Ovary (tissue), 9 donors: ENCODE measurements around the gene NBEAL2. TPM values are rescaled to one million over a fixed set of nuclear protein-coding genes. Genes with fewer than 3 reads are reported as not detected.

Source experiments
- DNase-seq, 5 donors: peaks; one replicate each; pipeline ENCODE4 v3.0.0-alpha.2; 2019 to 2020
- H3K27ac ChIP-seq, 2 donors: fragments of 200-600 bp; one replicate each; pipeline versions ENCODE4 v1.5.1 to v1.8.0; 2019 to 2022
- H3K27me3 ChIP-seq: fragments of 200-600 bp; one replicate; pipeline ENCODE4 v1.8.0; 2022
- H3K36me3 ChIP-seq: fragments of 200-600 bp; sonication (generic); one replicate; pipeline ENCODE4 v1.5.1; 2019
- H3K4me1 ChIP-seq: one replicate; pipeline ENCODE4 v1.8.1; 2013; ENCODE audit warnings: mild to moderate bottlenecking, moderate library complexity; ENCODE audit not compliant: insufficient read depth
- H3K4me3 ChIP-seq: fragments of 200-600 bp; sonication (generic); one replicate; pipeline ENCODE4 v1.5.1; 2017
- H3K9me3 ChIP-seq, 2 donors: fragments of 200-600 bp in 1 of 2; sonication (generic) in 1 of 2; one replicate each; pipeline versions ENCODE4 v1.5.1 to v1.8.1; 2013 to 2019; ENCODE audit warnings: mild to moderate bottlenecking in 1 of 2, moderate library complexity in 1 of 2
- EP300 ChIP-seq: sonication (generic); formaldehyde crosslinking; IDR thresholded peaks from one replicate; pipeline ENCODE4 v1.6.1; 2017; ENCODE audit warnings: antibody characterized with exemption
- POLR2A ChIP-seq: fragments of 450-650 bp; IDR thresholded peaks from one replicate; pipeline ENCODE4 v1.6.1; 2017; ENCODE audit warnings: antibody characterized with exemption, mild to moderate bottlenecking, moderate library complexity
- WGBS, 3 donors: extraction: QIAGEN DNeasy Blood & Tissue Kit in 1 of 3; methylation state at CpG; one replicate each; pipeline versions ENCODE4 v1.1.5 to v1.1.7; 2013 to 2017; 5-methylcytosine and 5-hydroxymethylcytosine counted together
- intact Hi-C, 4 donors: fragments of 100-400 bp; cut with DNase I; formaldehyde crosslinking; loops; one replicate each; pipeline versions ENCODE4 v1.11.0 to v1.15.1; 2022 to 2023
- polyA plus RNA-seq, 2 donors: library from polyadenylated mRNA; stranded (reverse); fragments of 200-250 nt in 1 of 2; fragments of 350-450 nt in 1 of 2; fragmentation: Illumina TruSeq in 1 of 2; extraction: RNeasy Lipid Tissue Mini Kit (QIAGEN cat#74804) in 1 of 2; gene quantifications; one replicate each; pipeline ENCODE4 v1.2.3, GENCODE V29; 2013 to 2014
- total RNA-seq, 7 donors: library from RNA; depleted of rRNA in 2 of 7; stranded (reverse); fragments of >200 nt in 2 of 7; fragmentation: NEBNext Ultra II Directional in 3 of 7; extraction: Animal tissue kit (Norgen Biotek cat#: 25700) in 3 of 7; gene quantifications; one replicate each; pipeline versions ENCODE4 v1.1.0 to v1.2.4, GENCODE V29; 2016 to 2023
- TF ChIP-seq, protein P1 (sequence below), 3 donors: fragments of 450-650 bp in 2 of 3; fragments of 200-600 bp in 1 of 3; IDR thresholded peaks; one replicate each; pipeline versions ENCODE4 v1.5.1 to v1.8.0; 2016 to 2022; ENCODE audit warnings: antibody characterized with exemption in 3 of 3, mild to moderate bottlenecking in 1 of 3
- donor health status: DM: no; HTN: no; CAD: no; lungs with moderate emphysema.
- donor health status: DM: no; HTN: no; CAD: no.
- donor health status: Bipolar disorder and iron deficiency.
- donor health status: DM: yes; HTN: yes; CAD: no.
- donor health status: DM: no; HTN: no; CAD: no.
- donor health status: DM: yes; HTN: yes; CAD: no.

Gene NBEAL2
- total and polyA plus RNA-seq, 9 donors = 3.4 to 19.1 (median 13.7) TPM

DNA sequence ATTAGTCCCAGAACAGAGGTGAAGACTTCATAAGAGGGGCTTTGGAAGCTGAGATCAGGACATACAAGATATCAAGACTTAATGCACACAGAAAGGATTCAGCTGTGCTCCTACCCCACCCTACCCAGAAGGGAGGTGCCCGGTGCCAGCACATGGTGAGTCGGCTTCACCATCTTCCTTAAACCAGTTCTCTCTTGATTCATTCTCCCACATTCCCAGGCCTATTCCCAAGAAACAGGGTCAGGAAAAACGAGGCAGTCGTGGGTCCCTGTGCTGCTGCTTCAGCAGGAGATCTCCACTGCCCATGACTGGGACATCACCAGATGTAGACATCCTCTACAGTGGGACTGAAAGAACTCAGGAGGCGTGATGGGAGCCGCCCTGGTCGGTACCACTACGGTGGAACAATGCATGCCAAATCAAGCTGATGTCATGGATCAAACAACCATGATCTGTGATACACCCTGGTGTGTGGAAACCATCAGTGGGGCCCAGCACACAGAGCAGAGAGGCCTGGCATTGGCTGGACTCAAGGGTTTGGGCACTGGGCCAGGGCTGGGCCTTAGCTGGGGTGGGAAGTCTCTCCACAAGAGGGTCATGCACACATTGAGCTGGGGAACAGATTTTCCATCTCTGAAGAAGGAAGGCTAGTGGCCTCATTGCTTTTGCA, 44.8 kb upstream of the NBEAL2 start:
- Histone ChIP-seq H3K36me3 (no peaks in the 10 kb centered on the region), H3K4me1 (peaks cover 48% of the 10 kb centered on the region), H3K27ac (peak overlapping the region in 1 of 2 donors; percentile 70), H3K9me3 (no peaks in the 10 kb centered on the region), H3K4me3 (no peak overlapping the region), H3K27me3 (no peaks in the 10 kb centered on the region)
- peak; percentile 42 to 68 (median 61) for DNase-seq
- TF ChIP-seq, protein P1, sequence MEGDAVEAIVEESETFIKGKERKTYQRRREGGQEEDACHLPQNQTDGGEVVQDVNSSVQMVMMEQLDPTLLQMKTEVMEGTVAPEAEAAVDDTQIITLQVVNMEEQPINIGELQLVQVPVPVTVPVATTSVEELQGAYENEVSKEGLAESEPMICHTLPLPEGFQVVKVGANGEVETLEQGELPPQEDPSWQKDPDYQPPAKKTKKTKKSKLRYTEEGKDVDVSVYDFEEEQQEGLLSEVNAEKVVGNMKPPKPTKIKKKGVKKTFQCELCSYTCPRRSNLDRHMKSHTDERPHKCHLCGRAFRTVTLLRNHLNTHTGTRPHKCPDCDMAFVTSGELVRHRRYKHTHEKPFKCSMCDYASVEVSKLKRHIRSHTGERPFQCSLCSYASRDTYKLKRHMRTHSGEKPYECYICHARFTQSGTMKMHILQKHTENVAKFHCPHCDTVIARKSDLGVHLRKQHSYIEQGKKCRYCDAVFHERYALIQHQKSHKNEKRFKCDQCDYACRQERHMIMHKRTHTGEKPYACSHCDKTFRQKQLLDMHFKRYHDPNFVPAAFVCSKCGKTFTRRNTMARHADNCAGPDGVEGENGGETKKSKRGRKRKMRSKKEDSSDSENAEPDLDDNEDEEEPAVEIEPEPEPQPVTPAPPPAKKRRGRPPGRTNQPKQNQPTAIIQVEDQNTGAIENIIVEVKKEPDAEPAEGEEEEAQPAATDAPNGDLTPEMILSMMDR (IDR thresholded peaks at IDR 0.05) = no peak
- TF ChIP-seq EP300 (no peak), POLR2A (no peak)
- intact Hi-C loops = loop anchor here in 3 of 4 donors (5.0 to 10.0 kb wide), 2 partner anchors 43 to 390 kb away; partner anchors contain the start of genes CCDC12 (in 1 of the 3) and NBEAL2 (in 1 of the 3)
- 75 to 87% (median 82%) methylated on average over 8 of the region's 8 CpGs for WGBS, 3 donors

DNA sequence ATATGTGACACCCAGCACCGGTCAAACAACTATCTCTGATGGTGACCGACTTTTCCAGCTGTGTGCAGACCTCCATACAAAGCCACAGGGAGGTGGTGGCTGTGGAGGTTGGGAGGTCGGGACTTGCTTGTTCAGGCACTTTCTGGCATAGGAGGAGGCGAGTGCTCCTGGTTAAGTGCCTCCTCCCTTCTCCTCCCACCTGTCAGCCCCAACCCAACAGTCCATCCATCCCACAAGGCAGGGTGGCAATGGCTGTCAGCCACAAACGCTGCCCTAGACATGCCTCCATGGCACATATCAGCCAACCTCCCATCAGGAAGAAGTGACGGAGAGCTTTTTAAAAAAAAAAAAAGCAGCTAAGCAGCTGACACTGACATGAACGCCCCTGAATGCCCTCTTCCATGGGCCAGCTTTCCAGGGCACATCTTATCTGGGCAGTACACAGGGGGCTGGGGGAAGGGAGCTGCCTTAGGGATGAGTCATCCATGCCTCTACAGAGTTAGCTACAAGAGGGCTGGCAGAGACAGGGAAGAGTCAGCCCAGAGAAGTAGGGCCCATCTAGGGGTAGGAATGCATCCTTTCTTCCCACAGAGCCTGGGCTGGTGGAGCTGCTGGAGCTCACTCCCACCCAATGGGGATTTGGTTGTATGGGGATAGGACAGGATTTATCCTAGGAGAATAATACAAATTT, 44.2 kb upstream of the NBEAL2 start:
- H3K27me3 ChIP-seq = no peaks in the 10 kb centered on the region
- TF ChIP-seq, protein P1 (IDR thresholded peaks at IDR 0.05) = peak; percentile 30 to 72 (median 65)
- TF ChIP-seq EP300 = no peak
- 50 to 51% (median 51%) methylated on average over 7 of the region's 7 CpGs for WGBS, 3 donors
- H3K4me1 ChIP-seq = peaks cover 46% of the 10 kb centered on the region
- peak overlapping the region; percentile 22 to 70 for H3K27ac ChIP-seq
- intact Hi-C loops = loop anchor here in 3 of 4 donors (5.0 to 10.0 kb wide), 2 partner anchors 42 to 389 kb away; partner anchors contain the start of genes CCDC12 (in 1 of the 3) and NBEAL2 (in 1 of the 3)
- no peaks in the 10 kb centered on the region for H3K9me3 ChIP-seq
- H3K36me3 ChIP-seq = no peaks in the 10 kb centered on the region
- DNase-seq = peak; percentile 78 to 87 (median 84)
- no peak overlapping the region for H3K4me3 ChIP-seq

DNA sequence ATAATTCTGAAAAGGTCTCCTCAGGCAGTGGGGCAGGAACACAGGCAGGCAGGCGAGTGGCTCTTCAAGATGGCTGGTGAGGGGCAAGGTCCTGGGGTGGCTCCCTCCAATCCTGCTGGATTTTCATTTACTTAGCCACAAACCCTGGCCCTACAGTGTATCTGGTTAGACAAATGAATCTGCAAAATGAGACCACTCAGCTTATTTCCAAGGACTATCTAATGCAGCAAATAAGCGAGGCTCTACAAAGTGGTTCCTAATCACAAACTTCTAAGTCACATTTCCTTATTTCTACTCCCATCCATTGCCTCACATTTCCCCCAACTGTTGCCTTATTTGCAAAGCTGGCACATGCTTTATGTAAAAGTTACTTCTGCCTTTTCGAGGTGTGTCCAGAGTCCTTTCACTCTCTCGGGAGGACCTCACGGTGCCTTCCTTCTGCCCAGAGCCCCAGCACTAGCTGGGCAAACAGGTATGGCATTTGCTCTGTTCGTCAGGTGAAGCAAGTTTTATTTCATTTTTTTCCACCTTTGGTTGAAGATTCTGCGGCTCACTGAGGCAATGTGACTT, 43.4 kb upstream of the NBEAL2 start:
- TF ChIP-seq EP300 (no peak), POLR2A (no peak)
- TF ChIP-seq, protein P1 (IDR thresholded peaks at IDR 0.05) = no peak
- Histone ChIP-seq H3K9me3 (no peaks in the 10 kb centered on the region), H3K4me1 (peaks cover 39% of the 10 kb centered on the region), H3K36me3 (no peaks in the 10 kb centered on the region), H3K27me3 (no peaks in the 10 kb centered on the region), H3K27ac (peak overlapping the region in 1 of 2 donors; percentile 5), H3K4me3 (no peak overlapping the region)
- intact Hi-C loops = loop anchor here in 3 of 4 donors (5.0 to 10.0 kb wide), 2 partner anchors 41 to 389 kb away; partner anchors contain the start of genes CCDC12 (in 1 of the 3) and NBEAL2 (in 1 of the 3)
- 85 to 89% (median 88%) methylated on average over 7 of the region's 7 CpGs for WGBS, 3 donors
- peak in 1 of 5 donors; percentile 21 for DNase-seq

DNA sequence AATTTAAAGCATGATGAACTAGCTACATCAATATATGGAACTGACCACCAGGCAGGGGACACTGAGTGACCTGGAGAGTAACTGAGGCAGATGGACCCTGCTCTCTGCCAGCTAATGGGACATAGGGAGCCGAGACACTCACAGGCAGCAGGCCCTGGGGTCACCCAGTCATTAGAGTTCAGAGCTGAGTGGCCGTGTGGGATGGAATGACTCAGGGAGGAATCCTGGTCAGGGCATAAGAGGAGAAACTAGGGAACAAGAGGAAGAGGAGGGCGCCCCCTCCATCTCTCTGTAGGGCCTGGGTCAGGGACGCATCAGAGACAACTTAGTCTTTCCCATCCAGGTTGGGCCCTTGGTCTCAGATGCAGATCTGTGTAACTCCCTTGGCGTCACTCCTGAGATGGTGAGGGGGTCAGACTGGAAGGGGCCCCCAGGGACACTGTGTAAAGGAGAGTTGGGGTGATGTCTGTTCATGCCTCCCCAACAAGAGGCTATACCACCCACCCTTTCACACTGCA, 42.7 kb upstream of the NBEAL2 start:
- Histone ChIP-seq H3K9me3 (no peaks in the 10 kb centered on the region), H3K27me3 (no peaks in the 10 kb centered on the region), H3K4me3 (no peak overlapping the region), H3K27ac (no peak overlapping the region), H3K36me3 (no peaks in the 10 kb centered on the region), H3K4me1 (peaks cover 32% of the 10 kb centered on the region)
- peak in 1 of 5 donors; percentile 25 for DNase-seq
- WGBS, 3 donors = 77 to 89% (median 81%) methylated on average over 5 of the region's 5 CpGs
- intact Hi-C loops = loop anchor here in 3 of 4 donors (5.0 to 10.0 kb wide), 2 partner anchors 41 to 388 kb away; partner anchors contain the start of genes CCDC12 (in 1 of the 3) and NBEAL2 (in 1 of the 3)
- TF ChIP-seq, protein P1 (IDR thresholded peaks at IDR 0.05) = no peak
- TF ChIP-seq EP300 (no peak), POLR2A (no peak)
